Neutrophil (primary cell): ENCODE data around the gene PDE2A.

Experiments
- H3K27ac ChIP-seq: fragments of 200-600 bp; sonication (generic); 2 replicates; pipeline ENCODE4 v1.5.1; 2016; ENCODE audit warnings: mild to moderate bottlenecking, moderate library complexity
- H3K27me3 ChIP-seq: fragments of 200-600 bp; sonication (generic); 2 replicates; pipeline ENCODE4 v1.6.0; 2016; ENCODE audit warnings: mild to moderate bottlenecking
- H3K36me3 ChIP-seq: fragments of 200-600 bp; sonication (generic); 2 replicates; pipeline ENCODE4 v1.5.1; 2017
- H3K4me1 ChIP-seq, 2 experiments: fragments of 200-600 bp in 1 of 2; sonication (generic) in 1 of 2; 1 replicate in 1 of 2; 2 replicates in 1 of 2; pipeline versions ENCODE4 v1.5.1 to v1.6.1; 2013 to 2016; ENCODE audit warnings: low read depth in 1 of 2, low read length in 1 of 2, mild to moderate bottlenecking in 1 of 2, moderate library complexity in 1 of 2; ENCODE audit not compliant: control insufficient read depth in 1 of 2, insufficient read depth in 1 of 2
- H3K4me3 ChIP-seq, 2 experiments: fragments of 200-600 bp in 1 of 2; sonication (generic) in 1 of 2; 1 replicate in 1 of 2; 2 replicates in 1 of 2; pipeline ENCODE4 v1.5.1; 2013 to 2016; ENCODE audit warnings: low read depth in 1 of 2, low read length in 1 of 2, mild to moderate bottlenecking in 1 of 2, moderate library complexity in 1 of 2
- H3K9me3 ChIP-seq: fragments of 200-600 bp; sonication (generic); 2 replicates; pipeline ENCODE4 v1.5.1; 2016
- TF ChIP-seq, protein P1 (sequence below): fragments of 200-600 bp; sonication (generic); IDR thresholded peaks from 2 replicates; pipeline ENCODE4 v1.5.1; 2016; ENCODE audit warnings: antibody characterized with exemption

Gene PDE2A

DNA sequence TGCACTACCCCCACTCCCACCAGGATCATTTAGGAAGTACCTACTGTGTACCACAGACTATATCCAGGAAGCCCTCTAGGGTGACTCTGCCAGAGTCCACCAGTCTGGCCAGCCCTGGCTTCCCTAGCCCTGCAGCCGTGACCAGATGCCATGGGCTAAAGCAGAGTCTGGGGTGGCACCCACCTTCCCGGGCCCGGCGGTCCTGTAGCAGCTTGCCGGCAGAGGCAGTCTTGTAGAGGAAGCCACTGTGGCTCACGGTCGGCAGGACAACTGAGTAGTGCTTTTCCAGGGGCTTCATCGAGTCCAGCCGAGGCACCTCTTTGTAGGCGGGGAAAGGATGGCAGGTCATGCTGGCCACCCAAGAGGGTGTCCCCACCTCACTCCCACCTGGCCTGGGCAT is 27.2 kb upstream of the PDE2A start:
- TF ChIP-seq, protein P1, sequence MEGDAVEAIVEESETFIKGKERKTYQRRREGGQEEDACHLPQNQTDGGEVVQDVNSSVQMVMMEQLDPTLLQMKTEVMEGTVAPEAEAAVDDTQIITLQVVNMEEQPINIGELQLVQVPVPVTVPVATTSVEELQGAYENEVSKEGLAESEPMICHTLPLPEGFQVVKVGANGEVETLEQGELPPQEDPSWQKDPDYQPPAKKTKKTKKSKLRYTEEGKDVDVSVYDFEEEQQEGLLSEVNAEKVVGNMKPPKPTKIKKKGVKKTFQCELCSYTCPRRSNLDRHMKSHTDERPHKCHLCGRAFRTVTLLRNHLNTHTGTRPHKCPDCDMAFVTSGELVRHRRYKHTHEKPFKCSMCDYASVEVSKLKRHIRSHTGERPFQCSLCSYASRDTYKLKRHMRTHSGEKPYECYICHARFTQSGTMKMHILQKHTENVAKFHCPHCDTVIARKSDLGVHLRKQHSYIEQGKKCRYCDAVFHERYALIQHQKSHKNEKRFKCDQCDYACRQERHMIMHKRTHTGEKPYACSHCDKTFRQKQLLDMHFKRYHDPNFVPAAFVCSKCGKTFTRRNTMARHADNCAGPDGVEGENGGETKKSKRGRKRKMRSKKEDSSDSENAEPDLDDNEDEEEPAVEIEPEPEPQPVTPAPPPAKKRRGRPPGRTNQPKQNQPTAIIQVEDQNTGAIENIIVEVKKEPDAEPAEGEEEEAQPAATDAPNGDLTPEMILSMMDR, result no peak
- H3K27ac ChIP-seq, result no peak overlapping the region
- H3K4me3 ChIP-seq, result no peak overlapping the region
- H3K9me3 ChIP-seq, result no peaks in the 10 kb centered on the region
- no peaks in the 10 kb centered on the region for H3K27me3 ChIP-seq
- H3K4me1 ChIP-seq, result no peaks in the 10 kb centered on the region
- H3K36me3 ChIP-seq, result peaks cover 100% of the 10 kb centered on the region

DNA sequence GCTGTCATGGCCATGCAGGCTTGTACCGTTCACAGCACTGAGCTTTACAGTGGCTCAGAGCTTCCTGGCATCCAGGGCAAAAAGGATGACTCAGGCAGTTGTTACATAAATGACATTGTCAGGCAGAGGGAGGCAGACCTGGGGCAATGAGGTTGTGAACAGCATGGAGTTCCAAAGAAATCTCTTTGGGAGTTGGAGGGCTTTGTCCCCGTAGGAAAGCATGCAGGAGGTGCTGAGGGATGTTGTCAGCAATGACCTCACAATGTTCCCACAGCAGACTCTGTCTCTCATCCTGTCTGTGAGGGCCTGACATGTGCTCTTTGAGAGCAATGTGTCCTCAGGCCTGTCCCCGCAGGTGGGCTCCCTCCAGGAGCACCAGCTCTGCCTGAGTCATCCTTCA is 25.9 kb upstream of the PDE2A start:
- H3K27ac ChIP-seq, result no peak overlapping the region
- no peak overlapping the region for H3K4me3 ChIP-seq
- H3K9me3 ChIP-seq, result no peaks in the 10 kb centered on the region
- peaks cover 100% of the 10 kb centered on the region for H3K36me3 ChIP-seq
- no peaks in the 10 kb centered on the region for H3K4me1 ChIP-seq
- no peaks in the 10 kb centered on the region for H3K27me3 ChIP-seq
- TF ChIP-seq, protein P1, result no peak

DNA sequence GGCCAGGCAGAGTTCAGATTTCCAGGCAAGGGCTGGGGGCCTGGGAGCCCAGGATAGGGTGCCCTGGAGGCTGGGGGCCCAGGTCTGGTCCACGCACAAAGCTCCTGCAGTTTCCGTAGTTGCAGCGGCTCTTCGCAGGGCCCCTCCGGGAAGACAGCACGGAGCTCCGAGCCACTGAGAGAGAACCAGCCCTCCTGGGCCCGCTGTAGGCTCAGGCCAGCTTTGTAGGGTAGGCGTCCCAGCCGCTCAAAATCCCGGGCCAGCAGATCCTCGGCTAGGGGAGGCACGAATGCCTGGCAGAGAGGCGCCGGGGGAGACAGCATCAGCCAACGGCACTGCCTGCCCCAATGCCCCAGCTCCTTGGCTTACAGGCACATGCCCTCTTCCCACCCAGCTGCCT is 23.6 kb upstream of the PDE2A start:
- Histone ChIP-seq H3K9me3 (peaks cover 8% of the 10 kb centered on the region), H3K36me3 (peaks cover 100% of the 10 kb centered on the region), H3K27ac (no peak overlapping the region), H3K4me1 (no peaks in the 10 kb centered on the region), H3K27me3 (no peaks in the 10 kb centered on the region), H3K4me3 (no peak overlapping the region)
- TF ChIP-seq, protein P1, result no peak

DNA sequence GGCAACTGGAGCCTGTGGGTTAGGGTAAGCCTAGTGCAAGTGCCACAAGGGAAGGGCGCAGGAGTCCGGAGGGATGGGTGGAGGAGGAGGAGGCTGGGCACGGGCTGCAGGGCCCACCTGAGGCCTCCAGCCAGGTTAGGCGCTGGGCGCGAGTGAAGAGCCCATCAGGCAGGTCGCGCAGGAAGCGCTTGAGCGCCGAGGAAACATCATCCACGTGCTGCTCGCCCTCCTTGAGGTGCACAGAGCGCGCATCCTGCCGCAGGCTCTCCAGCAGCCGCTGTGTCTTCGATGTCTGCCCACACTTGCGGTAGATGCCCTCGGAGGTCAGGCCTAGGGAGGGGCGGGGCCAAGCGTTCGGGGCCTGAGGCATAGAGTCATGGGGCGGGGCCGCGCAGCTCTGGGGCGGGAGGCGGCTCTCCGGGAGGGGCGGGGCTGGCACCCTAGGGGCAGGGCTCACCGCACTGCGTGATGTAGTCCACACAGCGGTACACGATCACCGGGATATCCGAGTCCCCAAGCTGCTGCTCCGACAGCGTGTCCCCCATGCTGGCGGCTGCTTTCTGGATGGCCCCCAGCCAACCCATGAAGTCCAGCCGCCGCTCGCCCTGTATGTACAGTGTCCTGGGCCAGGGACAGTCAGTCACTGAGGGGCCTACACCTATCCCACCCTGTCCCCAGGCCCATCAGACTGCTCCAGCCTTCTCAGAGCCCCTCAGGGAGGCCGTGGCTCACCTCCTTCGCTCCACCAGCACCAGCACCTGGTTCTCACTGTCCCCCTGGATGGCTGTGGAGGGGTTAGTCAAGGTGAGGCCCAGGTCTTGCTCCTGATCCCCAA is 22.9 kb upstream of the PDE2A start:
- TF ChIP-seq, protein P1, result no peak
- peaks cover 8% of the 10 kb centered on the region for H3K9me3 ChIP-seq
- no peak overlapping the region for H3K27ac ChIP-seq
- no peaks in the 10 kb centered on the region for H3K27me3 ChIP-seq
- H3K36me3 ChIP-seq, result peaks cover 100% of the 10 kb centered on the region
- H3K4me3 ChIP-seq, result no peak overlapping the region
- H3K4me1 ChIP-seq, result no peaks in the 10 kb centered on the region

DNA sequence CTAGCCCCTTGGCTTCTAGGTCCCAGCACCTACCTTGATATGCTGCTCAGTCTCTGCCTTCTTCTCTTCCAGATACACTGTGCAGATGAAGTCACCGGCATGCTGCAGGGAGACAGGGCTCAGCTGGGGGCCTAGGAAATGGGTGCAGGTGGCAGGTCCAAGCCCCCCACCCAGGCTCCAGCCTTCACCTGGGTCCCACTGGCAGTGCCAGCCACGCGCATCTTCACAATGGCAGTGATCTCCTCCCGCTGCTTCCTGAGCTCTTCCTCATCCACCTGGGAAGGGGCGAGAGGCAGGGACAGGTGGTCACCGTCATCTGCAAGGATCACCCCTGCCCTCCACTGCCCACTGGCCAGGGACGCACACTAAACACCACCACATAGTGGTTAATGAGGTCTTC is 21.1 kb upstream of the PDE2A start:
- H3K4me3 ChIP-seq, result no peak overlapping the region
- H3K27ac ChIP-seq, result no peak overlapping the region
- no peaks in the 10 kb centered on the region for H3K27me3 ChIP-seq
- peaks cover 100% of the 10 kb centered on the region for H3K36me3 ChIP-seq
- no peaks in the 10 kb centered on the region for H3K4me1 ChIP-seq
- H3K9me3 ChIP-seq, result peaks cover 8% of the 10 kb centered on the region
- TF ChIP-seq, protein P1, result no peak
